GM18517 (cell line): ENCODE measurements around the gene MARK2.

ENCODE experiments used
- ATAC-seq: cut with Tn5 transposase; IDR thresholded peaks from one replicate; pipeline ENCODE4 v1.9.1; 2021; ENCODE audit warnings: mild to moderate bottlenecking, moderate library complexity; ENCODE audit not compliant: unreplicated experiment

The MARK2 gene

GRCh38 chr11:63907808-63908530, 69.1 kb downstream of the MARK2 start:
- no peak for ATAC-seq

- no peak for ATAC-seq
Measured at GRCh38 chr11:63908631-63909401, 69.9 kb downstream of the MARK2 start.

GRCh38 chr11:63909591-63910506, 70.9 kb downstream of the MARK2 start:
- ATAC-seq, result no peak

GRCh38 chr11:63910675-63911074, 71.8 kb downstream of the MARK2 start:
- ATAC-seq, result no peak

GRCh38 chr11:63911440-63911839, 72.5 kb downstream of the MARK2 start:
- no peak for ATAC-seq

- no peak for ATAC-seq
Measured at GRCh38 chr11:63911876-63912275, 73.0 kb downstream of the MARK2 start.

GRCh38 chr11:63912678-63913077, 73.8 kb downstream of the MARK2 start:
- no peak for ATAC-seq

GRCh38 chr11:63913866-63914830, 75.2 kb downstream of the MARK2 start:
- no peak for ATAC-seq

GRCh38 chr11:63914896-63915691, 76.2 kb downstream of the MARK2 start:
- no peak for ATAC-seq

- ATAC-seq, result no peak
Measured at GRCh38 chr11:63915961-63916836, 77.3 kb downstream of the MARK2 start.

- no peak for ATAC-seq
Measured at GRCh38 chr11:63916837-63917691, 78.2 kb downstream of the MARK2 start, which contains the start of gene RCOR2. TSS of gene RCOR2 (minus strand) at chr11:63917164. CDS start at chr11:63916456, 708 bp downstream.

- no peak for ATAC-seq
Measured at GRCh38 chr11:63917692-63918506, 79.0 kb downstream of the MARK2 start.

GRCh38 chr11:63918507-63919191, 79.7 kb downstream of the MARK2 start:
- no peak for ATAC-seq

GRCh38 chr11:63919267-63920125, 80.6 kb downstream of the MARK2 start:
- ATAC-seq, result no peak
